Measurements from ENCODE around the gene MS4A14. TPM values are rescaled to one million over a fixed set of nuclear protein-coding genes. Genes with fewer than 3 reads are reported as not detected.
A peak's percentile ranks its signal among the peaks of the same experiment; 100 is the strongest.

MS4A14 gene
- total and polyA plus RNA-seq, 2 donors (not counting 1 experiment from before 2014, with no cell fraction given): 3.4 to 5.4 TPM

DNA sequence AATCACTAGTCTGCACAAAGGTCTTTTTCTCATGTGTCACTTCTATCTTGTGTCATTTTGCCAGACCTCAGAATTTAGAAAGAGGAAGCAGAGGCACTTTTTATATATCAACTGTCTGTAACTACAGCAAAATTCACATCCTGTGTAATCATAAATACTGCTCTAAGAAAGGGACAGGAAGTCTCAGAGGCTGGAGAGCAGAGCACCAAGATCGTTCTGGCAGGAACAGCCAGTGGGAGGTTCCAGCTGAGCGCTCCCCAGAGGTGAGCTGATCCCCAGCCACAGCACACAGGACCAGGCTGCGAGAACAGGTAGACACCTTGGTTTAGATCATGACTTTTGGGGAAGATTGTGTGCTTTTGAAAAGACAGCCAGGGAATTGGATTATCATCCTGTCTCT is 17.9 kb upstream of the MS4A14 start, which contains the start of gene MS4A7:
TSS of gene MS4A7 (plus strand) at position 179 of the 400 bp plus-strand sequence. CDS start 4,610 bp downstream, outside the sequence.
- H3K4me3 Mint-ChIP-seq: peak within 1 kb of the TSS; percentile 85
- Histone ChIP-seq H3K27ac (ENCODE audit: low read length in 2 of 2) (peak within 1 kb of the TSS; percentile 93 to 99), H4K20me1 (ENCODE audit: control insufficient read depth, insufficient read depth, low read length, poor library complexity, severe bottlenecking) (no peaks in the 10 kb centered on the region), H3K4me1 (ENCODE audit: control insufficient read depth in 2 of 2, insufficient read depth in 2 of 2, low read length in 2 of 2) (peaks cover 67 to 73% of the 10 kb centered on the region in 2 donors), H3K9me3 (ENCODE audit: control extremely low read depth in 1 of 3, control insufficient read depth in 2 of 3, insufficient read depth in 1 of 3, low read length in 2 of 3) (peaks cover 0 to 3% (median 0%) of the 10 kb centered on the region in 3 donors), H3K4me2 (replicated peaks; ENCODE audit: low read depth, low read length, poor library complexity, severe bottlenecking) (peak within 1 kb of the TSS; percentile 78), H3K9ac (ENCODE audit: low read length) (peak within 1 kb of the TSS; percentile 59), H3K36me3 (replicated peaks in 1 of 2; ENCODE audit: control extremely low read depth in 1 of 2, control insufficient read depth in 1 of 2, extremely low read depth in 1 of 2, insufficient read depth in 2 of 2, low read length in 1 of 2) (peaks cover 0 to 10% of the 10 kb centered on the region in 2 experiments), H3K27me3 (replicated peaks in 1 of 4; ENCODE audit: control extremely low read depth in 1 of 4, control insufficient read depth in 3 of 4, insufficient read depth in 4 of 4, low read length in 3 of 4) (no peaks in the 10 kb centered on the region), H3K4me3 (ENCODE audit: control extremely low read depth in 1 of 5, extremely low read depth in 1 of 5, insufficient read depth in 1 of 5, low read depth in 2 of 5, low read length in 4 of 5) (peak within 1 kb of the TSS; percentile 12 to 58 (median 32)), H3K79me2 (ENCODE audit: control insufficient read depth, insufficient read depth, low read length) (peaks cover 64% of the 10 kb centered on the region), H2AFZ (ENCODE audit: insufficient read depth, low read depth, low read length, poor library complexity, severe bottlenecking) (peak within 1 kb of the TSS; percentile 24)
- CTCF ChIA-PET: interaction anchor here (1.0 to 2.9 kb wide), 8 partner anchors 9 to 99 kb away, joined by 3 to 23 read pairs (median 8); no protein-coding TSS in a partner anchor
- H3K9me3 Mint-ChIP-seq (ENCODE audit: insufficient read depth): no peaks in the 10 kb centered on the region
- intact Hi-C loops (cut with micrococcal nuclease): loop anchor here (1.0 to 2.0 kb wide), 5 partner anchors 11 to 77 kb away; partner anchors contain the start of genes MS4A1 and MS4A14
- TF ChIP-seq, protein P1, sequence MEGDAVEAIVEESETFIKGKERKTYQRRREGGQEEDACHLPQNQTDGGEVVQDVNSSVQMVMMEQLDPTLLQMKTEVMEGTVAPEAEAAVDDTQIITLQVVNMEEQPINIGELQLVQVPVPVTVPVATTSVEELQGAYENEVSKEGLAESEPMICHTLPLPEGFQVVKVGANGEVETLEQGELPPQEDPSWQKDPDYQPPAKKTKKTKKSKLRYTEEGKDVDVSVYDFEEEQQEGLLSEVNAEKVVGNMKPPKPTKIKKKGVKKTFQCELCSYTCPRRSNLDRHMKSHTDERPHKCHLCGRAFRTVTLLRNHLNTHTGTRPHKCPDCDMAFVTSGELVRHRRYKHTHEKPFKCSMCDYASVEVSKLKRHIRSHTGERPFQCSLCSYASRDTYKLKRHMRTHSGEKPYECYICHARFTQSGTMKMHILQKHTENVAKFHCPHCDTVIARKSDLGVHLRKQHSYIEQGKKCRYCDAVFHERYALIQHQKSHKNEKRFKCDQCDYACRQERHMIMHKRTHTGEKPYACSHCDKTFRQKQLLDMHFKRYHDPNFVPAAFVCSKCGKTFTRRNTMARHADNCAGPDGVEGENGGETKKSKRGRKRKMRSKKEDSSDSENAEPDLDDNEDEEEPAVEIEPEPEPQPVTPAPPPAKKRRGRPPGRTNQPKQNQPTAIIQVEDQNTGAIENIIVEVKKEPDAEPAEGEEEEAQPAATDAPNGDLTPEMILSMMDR (IDR thresholded peaks at IDR 0.05): no peak
- TF ChIP-seq EZH2 (IDR thresholded peaks at IDR 0.05; ENCODE audit: borderline replicate concordance, insufficient read depth, low read depth, low read length, poor library complexity, severe bottlenecking): no peak
- DNase-seq (peak; percentile 87), ATAC-seq (ENCODE audit: low read depth) (peak; percentile 81)
- no peaks in the 10 kb centered on the region for H3K27me3 Mint-ChIP-seq
- peak within 1 kb of the TSS; percentile 95 for H3K27ac Mint-ChIP-seq
- 0% methylated on average over 2 of the region's 3 CpGs for WGBS (ENCODE audit: insufficient coverage)
- H3K4me1 Mint-ChIP-seq: peaks cover 73% of the 10 kb centered on the region
- POLR2A ChIA-PET: interaction anchor here (0.6 to 1.7 kb wide), 5 partner anchors 11 to 79 kb away, joined by 3 to 12 read pairs (median 5); partner anchors contain the start of gene MS4A1
